ENCODE results near the gene SPATA19.

Gene SPATA19

GRCh38 chr11:133830931-133831907 lies 14.1 kb downstream of the SPATA19 start:
- no peaks in the 10 kb centered on the region for H3K36me3 ChIP-seq (ENCODE audit: control insufficient read depth in 2 of 2, insufficient read depth in 1 of 2, low read length in 2 of 2)
- H3K4me3 ChIP-seq (ENCODE audit: low read depth, low read length): no peak overlapping the region
- H3K9me3 ChIP-seq (ENCODE audit: control insufficient read depth, insufficient read depth, low read depth, low read length): no peaks in the 10 kb centered on the region
- no peaks in the 10 kb centered on the region for H3K4me1 ChIP-seq (ENCODE audit: control insufficient read depth, insufficient read depth, low read length)
- TF ChIP-seq ZNF449 (tag by site-specific recombination; IDR thresholded peaks at IDR 0.05) (no peak), GLI4 (tag by site-specific recombination; IDR thresholded peaks at IDR 0.05) (no peak), ZNF658 (tag by site-specific recombination; IDR thresholded peaks at IDR 0.05) (no peak), ZNF610 (tag by site-specific recombination; IDR thresholded peaks at IDR 0.05; ENCODE audit: borderline replicate concordance) (no peak), ZNF654 (tag by site-specific recombination; IDR thresholded peaks at IDR 0.05; ENCODE audit: low read depth) (peak; percentile 15; the same call in 1 of the 2 replicates), ZNF146 (tag by site-specific recombination; IDR thresholded peaks at IDR 0.05) (no peak), TSHZ1 (tag by site-specific recombination; IDR thresholded peaks at IDR 0.05; ENCODE audit: borderline replicate concordance) (no peak)
- no peak overlapping the region for H3K27ac ChIP-seq (ENCODE audit: extremely low read depth, low read depth, low read length)
- ChIA-PET CTCF (interaction anchor here (0.7 to 2.3 kb wide), 7 partner anchors 10 to 753 kb away, joined by 3 to 11 read pairs (median 6); no protein-coding TSS in a partner anchor), POLR2A (no interaction called here)

GRCh38 chr11:133829566-133829965 lies 15.7 kb downstream of the SPATA19 start:
- ChIA-PET POLR2A (no interaction called here), CTCF (interaction anchor here (0.6 kb wide), 1 partner anchor 748 kb away, joined by 3 read pairs; no protein-coding TSS in a partner anchor)
- Histone ChIP-seq H3K36me3 (ENCODE audit: control insufficient read depth in 2 of 2, insufficient read depth in 1 of 2, low read length in 2 of 2) (no peaks in the 10 kb centered on the region), H3K4me1 (ENCODE audit: control insufficient read depth, insufficient read depth, low read length) (no peaks in the 10 kb centered on the region), H3K27ac (ENCODE audit: extremely low read depth, low read depth, low read length) (no peak overlapping the region), H3K9me3 (ENCODE audit: control insufficient read depth, insufficient read depth, low read depth, low read length) (no peaks in the 10 kb centered on the region), H3K4me3 (ENCODE audit: low read depth, low read length) (no peak overlapping the region)
- TF ChIP-seq PRDM6 (tag by site-specific recombination; IDR thresholded peaks at IDR 0.05): no peak
- no peak for TF ChIP-seq REST (tag by site-specific recombination; IDR thresholded peaks at IDR 0.05)
- no peak for TF ChIP-seq ZNF488 (tag by site-specific recombination; IDR thresholded peaks at IDR 0.05)
- TF ChIP-seq ZNF658 (tag by site-specific recombination; IDR thresholded peaks at IDR 0.05): no peak
- no peak for TF ChIP-seq ZFP3 (tag by site-specific recombination; IDR thresholded peaks at IDR 0.05; ENCODE audit: low read depth)
- TF ChIP-seq ZBTB6 (tag by site-specific recombination; IDR thresholded peaks at IDR 0.05): no peak
- TF ChIP-seq ZNF292 (tag by site-specific recombination; IDR thresholded peaks at IDR 0.05; ENCODE audit: borderline replicate concordance, low read depth): no peak

All from HEK293 (cell line).